GM10248 (cell line): ENCODE data around the gene KSR1.

Source experiments
- CTCF ChIA-PET: fragments of 300-600 bp; sonication (Branson Sonifier 250); formaldehyde crosslinking; extraction: SDS; loops from one replicate; lab custom pipeline; 2021; ENCODE audit warnings: antibody characterized with exemption; lab: Yijun Ruan, JAX
- POLR2A ChIA-PET: fragments of 350-650 bp; sonication (Branson Sonifier 250); formaldehyde crosslinking; extraction: SDS; loops from one replicate; lab custom pipeline; 2020; ENCODE audit warnings: antibody characterized with exemption; lab: Yijun Ruan, JAX
- DNase-seq: peaks from one replicate; pipeline ENCODE4 v3.0.0; 2012; ENCODE audit errors: extremely low spot score
- TF ChIP-seq, protein P1 (sequence below): IDR thresholded peaks from 2 replicates; pipeline ENCODE4 v1.5.1; 2012; ENCODE audit warnings: mild to moderate bottlenecking, low read depth; ENCODE audit errors: extremely low read depth, missing control alignments, control extremely low read depth

The KSR1 gene

GRCh38 chr17:27575912-27576252 is 119.6 kb downstream of the KSR1 start:
- DNase-seq, result no peak
- ChIA-PET POLR2A (no interaction called here), CTCF (interaction anchor here (1.0 to 12.2 kb wide), 5 partner anchors 11 to 54 kb away, joined by 3 to 125 read pairs (median 3); no protein-coding TSS in a partner anchor)
- TF ChIP-seq, protein P1, sequence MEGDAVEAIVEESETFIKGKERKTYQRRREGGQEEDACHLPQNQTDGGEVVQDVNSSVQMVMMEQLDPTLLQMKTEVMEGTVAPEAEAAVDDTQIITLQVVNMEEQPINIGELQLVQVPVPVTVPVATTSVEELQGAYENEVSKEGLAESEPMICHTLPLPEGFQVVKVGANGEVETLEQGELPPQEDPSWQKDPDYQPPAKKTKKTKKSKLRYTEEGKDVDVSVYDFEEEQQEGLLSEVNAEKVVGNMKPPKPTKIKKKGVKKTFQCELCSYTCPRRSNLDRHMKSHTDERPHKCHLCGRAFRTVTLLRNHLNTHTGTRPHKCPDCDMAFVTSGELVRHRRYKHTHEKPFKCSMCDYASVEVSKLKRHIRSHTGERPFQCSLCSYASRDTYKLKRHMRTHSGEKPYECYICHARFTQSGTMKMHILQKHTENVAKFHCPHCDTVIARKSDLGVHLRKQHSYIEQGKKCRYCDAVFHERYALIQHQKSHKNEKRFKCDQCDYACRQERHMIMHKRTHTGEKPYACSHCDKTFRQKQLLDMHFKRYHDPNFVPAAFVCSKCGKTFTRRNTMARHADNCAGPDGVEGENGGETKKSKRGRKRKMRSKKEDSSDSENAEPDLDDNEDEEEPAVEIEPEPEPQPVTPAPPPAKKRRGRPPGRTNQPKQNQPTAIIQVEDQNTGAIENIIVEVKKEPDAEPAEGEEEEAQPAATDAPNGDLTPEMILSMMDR, result no peak

- ChIA-PET CTCF (interaction anchor here (1.3 to 12.2 kb wide), 4 partner anchors 11 to 24 kb away, joined by 3 to 125 read pairs (median 5); no protein-coding TSS in a partner anchor), POLR2A (no interaction called here)
- TF ChIP-seq, protein P1, result no peak
- DNase-seq, result no peak
Measured at GRCh38 chr17:27576477-27577083, 120.3 kb downstream of the KSR1 start.

- TF ChIP-seq, protein P1, result no peak
- POLR2A ChIA-PET, result no interaction called here
- no peak for DNase-seq
- CTCF ChIA-PET, result interaction anchor here (1.2 to 12.2 kb wide), 8 partner anchors 9 to 223 kb away, joined by 3 to 125 read pairs (median 6); no protein-coding TSS in a partner anchor
Measured at GRCh38 chr17:27577121-27577761, 121.0 kb downstream of the KSR1 start.

DNA sequence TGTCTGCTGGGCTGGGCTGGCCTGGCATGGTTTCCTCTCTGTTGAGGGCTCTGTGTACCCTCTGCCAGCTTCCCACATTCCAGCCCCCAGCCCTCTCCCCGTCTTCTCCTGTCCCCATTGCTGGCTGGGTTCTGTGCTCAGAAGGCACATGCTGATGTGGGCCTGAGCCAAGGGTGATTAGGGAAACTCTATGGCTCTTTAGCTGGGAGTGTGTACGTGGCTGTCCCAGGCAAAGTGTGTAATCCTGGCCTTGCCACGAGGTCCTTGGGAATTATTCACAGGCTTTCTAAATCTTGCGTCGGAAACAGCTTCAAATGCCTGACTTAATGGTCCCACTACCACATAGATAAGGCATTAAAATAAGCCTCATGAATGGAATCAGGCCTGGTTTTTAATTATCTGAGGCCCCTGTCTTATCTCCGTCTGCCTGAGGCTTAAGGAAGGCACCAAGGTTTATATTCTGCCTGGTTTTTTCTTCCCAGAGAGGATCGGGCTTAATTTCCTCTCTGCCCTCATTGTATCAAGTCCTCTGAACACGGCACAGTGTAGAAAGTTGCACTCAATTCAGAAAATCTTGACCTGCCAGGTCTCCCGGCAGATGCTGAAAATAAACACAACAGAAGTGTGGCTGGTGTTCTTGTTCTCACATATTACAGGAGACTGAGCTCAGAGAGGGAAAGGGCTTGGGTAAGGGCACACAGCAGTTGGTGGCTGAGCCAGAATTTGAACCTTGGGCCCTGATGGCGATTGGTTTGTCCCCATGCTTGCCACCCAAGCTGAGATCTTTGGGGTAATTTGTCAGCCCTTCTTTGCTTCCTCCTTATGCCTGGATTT is 121.9 kb downstream of the KSR1 start:
- TF ChIP-seq, protein P1, result no peak
- CTCF ChIA-PET, result interaction anchor here (0.8 to 12.2 kb wide), 16 partner anchors 8 to 342 kb away, joined by 3 to 125 read pairs (median 3); partner anchors contain the start of gene KSR1
- DNase-seq, result no peak
- POLR2A ChIA-PET, result interaction anchor here (1.4 kb wide), 1 partner anchor 10 kb away, joined by 3 read pairs; no protein-coding TSS in a partner anchor

- CTCF ChIA-PET, result interaction anchor here (0.8 to 12.2 kb wide), 16 partner anchors 9 to 342 kb away, joined by 3 to 125 read pairs (median 4); partner anchors contain the start of gene KSR1
- TF ChIP-seq, protein P1, result no peak
- peak; percentile 82 for DNase-seq
- POLR2A ChIA-PET, result interaction anchor here (1.4 kb wide), 1 partner anchor 11 kb away, joined by 3 read pairs; no protein-coding TSS in a partner anchor
Measured at GRCh38 chr17:27578718-27579085, 122.5 kb downstream of the KSR1 start.

DNA sequence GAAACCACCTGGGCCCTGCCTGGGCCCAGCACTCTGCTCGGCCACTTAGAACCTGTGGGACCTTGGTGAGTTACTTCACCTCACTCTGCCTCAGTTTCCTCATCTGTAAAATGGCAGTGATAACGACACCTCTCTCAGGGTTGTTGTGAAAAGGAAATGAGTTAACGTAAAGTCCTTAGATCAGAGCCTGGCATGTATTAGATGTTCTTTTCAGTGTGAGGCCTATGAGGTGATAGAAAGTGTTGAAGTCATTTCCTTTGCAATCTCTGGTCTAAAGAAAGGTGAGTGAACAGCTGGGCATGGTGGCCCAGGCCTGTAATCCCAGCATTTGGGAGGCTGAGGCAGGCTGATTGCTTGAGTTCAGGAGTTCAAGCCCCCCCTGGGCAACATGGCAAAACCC is 123.1 kb downstream of the KSR1 start:
- POLR2A ChIA-PET, result interaction anchor here (1.4 kb wide), 1 partner anchor 11 kb away, joined by 3 read pairs; no protein-coding TSS in a partner anchor
- peak; percentile 62 for DNase-seq
- TF ChIP-seq, protein P1, result no peak
- CTCF ChIA-PET, result interaction anchor here (0.9 to 12.2 kb wide), 15 partner anchors 9 to 225 kb away, joined by 3 to 125 read pairs (median 4); no protein-coding TSS in a partner anchor
